ENCODE measurements around the gene GNPNAT1. TPM values are rescaled to one million over a fixed set of nuclear protein-coding genes. Genes with fewer than 3 reads are reported as not detected.
A peak's percentile ranks its signal among the peaks of the same experiment; 100 is the strongest.

GNPNAT1 gene
- total and polyA plus RNA-seq, 3 donors from 2014 or later: 18.7 to 37.6 (median 19.9) TPM

- 68 to 81% methylated on average over 4 of the region's 4 CpGs for WGBS, 2 donors
Measured at GRCh38 chr14:52806115-52806514, 14.7 kb upstream of the GNPNAT1 start.

GRCh38 chr14:52802597-52802996 is 11.2 kb upstream of the GNPNAT1 start:
- intact Hi-C loops (cut with DNase I; ENCODE audit: low total_unique reads): no loop called here
- no peak for DNase-seq
- Histone ChIP-seq H3K4me3 (no peak overlapping the region), H3K36me3 (ENCODE audit: low read depth, missing control alignments) (no peaks in the 10 kb centered on the region), H3K27me3 (no peaks in the 10 kb centered on the region), H3K4me1 (no peaks in the 10 kb centered on the region), H3K9me3 (no peaks in the 10 kb centered on the region), H3K27ac (no peak overlapping the region)
- TF ChIP-seq POLR2A (IDR thresholded peaks at IDR 0.05) (no peak), CTCF (IDR thresholded peaks at IDR 0.05) (no peak)
- 95 to 98% methylated on average over 3 of the region's 3 CpGs for WGBS, 2 donors

More at GRCh38 chr14:52806115-52806514, 14.7 kb upstream of the GNPNAT1 start:
- intact Hi-C loops (cut with DNase I; ENCODE audit: low total_unique reads): no loop called here
- Histone ChIP-seq H3K27me3 (no peaks in the 10 kb centered on the region), H3K27ac (no peak overlapping the region), H3K4me3 (no peak overlapping the region), H3K4me1 (no peaks in the 10 kb centered on the region), H3K9me3 (no peaks in the 10 kb centered on the region), H3K36me3 (ENCODE audit: low read depth, missing control alignments) (no peaks in the 10 kb centered on the region)
- no peak for DNase-seq
- TF ChIP-seq POLR2A (IDR thresholded peaks at IDR 0.05) (no peak), CTCF (IDR thresholded peaks at IDR 0.05) (no peak)

- TF ChIP-seq CTCF (IDR thresholded peaks at IDR 0.05) (no peak), POLR2A (IDR thresholded peaks at IDR 0.05) (no peak)
- no peaks in the 10 kb centered on the region for H3K36me3 ChIP-seq (ENCODE audit: low read depth, missing control alignments)
- no peaks in the 10 kb centered on the region for H3K27me3 ChIP-seq
- H3K9me3 ChIP-seq: no peaks in the 10 kb centered on the region
- H3K4me3 ChIP-seq: no peak overlapping the region
- intact Hi-C loops (cut with DNase I; ENCODE audit: low total_unique reads): no loop called here
- H3K27ac ChIP-seq: no peak overlapping the region
- no peak for DNase-seq
- 83 to 87% methylated on average over 5 of the region's 5 CpGs for WGBS, 2 donors
- H3K4me1 ChIP-seq: no peaks in the 10 kb centered on the region
Measured at GRCh38 chr14:52801014-52801712, 9.8 kb upstream of the GNPNAT1 start.

- no peaks in the 10 kb centered on the region for H3K27me3 ChIP-seq
- WGBS, 2 donors: 72 to 82% methylated on average over 15 of the region's 15 CpGs
- H3K27ac ChIP-seq: no peak overlapping the region
- H3K4me1 ChIP-seq: no peaks in the 10 kb centered on the region
- no peak for DNase-seq
- H3K9me3 ChIP-seq: no peaks in the 10 kb centered on the region
- intact Hi-C loops (cut with DNase I; ENCODE audit: low total_unique reads): no loop called here
- peak overlapping the region in 1 of 2 donors; percentile 27 for H3K4me3 ChIP-seq
- H3K36me3 ChIP-seq (ENCODE audit: low read depth, missing control alignments): no peaks in the 10 kb centered on the region
- TF ChIP-seq POLR2A (IDR thresholded peaks at IDR 0.05) (no peak), CTCF (IDR thresholded peaks at IDR 0.05) (no peak)
Measured at GRCh38 chr14:52798826-52799225, 7.4 kb upstream of the GNPNAT1 start.

GRCh38 chr14:52797653-52798052 is 6.2 kb upstream of the GNPNAT1 start:
- Histone ChIP-seq H3K27me3 (no peaks in the 10 kb centered on the region), H3K36me3 (ENCODE audit: low read depth, missing control alignments) (no peaks in the 10 kb centered on the region), H3K9me3 (no peaks in the 10 kb centered on the region), H3K4me1 (no peaks in the 10 kb centered on the region), H3K4me3 (no peak overlapping the region), H3K27ac (no peak overlapping the region)
- intact Hi-C loops (cut with DNase I; ENCODE audit: low total_unique reads): no loop called here
- DNase-seq: no peak
- TF ChIP-seq CTCF (IDR thresholded peaks at IDR 0.05) (no peak), POLR2A (IDR thresholded peaks at IDR 0.05) (no peak)
- WGBS, 2 donors: 84% methylated on average over 3 of the region's 3 CpGs
